Pancreas (tissue), 10 donors: ENCODE data around the gene GLYATL1B. TPM values are rescaled to one million over a fixed set of nuclear protein-coding genes. Genes with fewer than 3 reads are reported as not detected.
A peak's percentile ranks its signal among the peaks of the same experiment; 100 is the strongest.
"Not testable (repeated sequence)": the region's sequence is repeated elsewhere in the genome, so short reads cannot be mapped to it uniquely, and the experiment has no call there.

ENCODE experiments used
- ATAC-seq, 4 donors: fragments of 200-7000 bp; cut with Tn5 transposase; one replicate each; pipeline versions ENCODE4 v1.8.0 to v1.9.1; 2020; ENCODE audit warnings: mild to moderate bottlenecking in 4 of 4, moderate library complexity in 4 of 4
- DNase-seq, 6 donors: peaks; one replicate each; pipeline ENCODE4 v3.0.0-alpha.2; 2020
- FAIRE-seq: peaks from 2 replicates; lab custom pipeline; 2012; peaks lifted over from hg19 to GRCh38; lab: Jason Lieb, UNC
- H3K27ac ChIP-seq, 4 donors: fragments of 200-600 bp; sonication (generic); 1 replicate in 3 of 4; 2 replicates in 1 of 4; pipeline versions ENCODE4 v1.5.0 to v1.8.0; 2020
- H3K27me3 ChIP-seq, 4 donors: fragments of 200-600 bp; one replicate each; pipeline ENCODE4 v1.8.0; 2021
- H3K36me3 ChIP-seq, 3 donors: fragments of 200-600 bp; sonication (generic) in 1 of 3; one replicate each; pipeline versions ENCODE4 v1.5.0 to v1.8.0; 2020 to 2021
- H3K4me1 ChIP-seq, 3 donors: fragments of 200-600 bp; one replicate each; pipeline ENCODE4 v1.8.0; 2021
- H3K4me3 ChIP-seq, 4 donors: fragments of 200-600 bp; sonication (generic) in 2 of 4; one replicate each; pipeline versions ENCODE4 v1.5.0 to v1.8.0; 2020 to 2021
- H3K9me3 ChIP-seq, 4 donors: fragments of 200-600 bp; one replicate each; pipeline ENCODE4 v1.8.0; 2021
- WGBS, 2 donors: extraction: QIAGEN DNeasy Blood & Tissue Kit; methylation state at CpG; one replicate each; pipeline ENCODE4 v1.1.7; 2013; 5-methylcytosine and 5-hydroxymethylcytosine counted together
- intact Hi-C, 3 donors: fragments of 100-400 bp; cut with DNase I; formaldehyde crosslinking; loops; one replicate each; pipeline versions ENCODE4 v1.11.1 to v1.14.2; 2022
- polyA plus RNA-seq, 2 donors: library from polyadenylated mRNA; stranded (reverse); fragments of 200-250 nt; gene quantifications; one replicate each; pipeline ENCODE4 v1.2.3, GENCODE V29; 2013
- total RNA-seq, 6 donors: library from RNA; stranded (reverse); fragmentation: NEBNext Ultra II Directional in 4 of 6; extraction: Animal tissue kit (Norgen Biotek cat#: 25700) in 4 of 6; gene quantifications; one replicate each; pipeline versions ENCODE4 v1.2.1 to v1.2.4, GENCODE V29; 2021 to 2023
- TF ChIP-seq, protein P1 (sequence below), 4 donors: fragments of 200-600 bp; sonication (generic) in 3 of 4; IDR thresholded peaks; one replicate each; pipeline versions ENCODE4 v1.5.0 to v1.8.0; 2021; ENCODE audit warnings: antibody characterized with exemption in 4 of 4
- donor health status: healthy with polysubstance abuse.
- donor health status: DM: no; HTN: no; CAD: no; lungs with moderate emphysema.
- donor health status: DM: no; HTN: no; CAD: no.
- donor health status: control.
- donor health status: control.
- donor health status: Bipolar disorder and iron deficiency.
- donor health status: DM: yes; HTN: yes; CAD: no.
- donor health status: DM: no; HTN: no; CAD: no.
- donor health status: DM: no; HTN: no; CAD: no.
- donor health status: DM: yes; HTN: yes; CAD: no.

The GLYATL1B gene
- total and polyA plus RNA-seq, 8 donors: not detected

DNA sequence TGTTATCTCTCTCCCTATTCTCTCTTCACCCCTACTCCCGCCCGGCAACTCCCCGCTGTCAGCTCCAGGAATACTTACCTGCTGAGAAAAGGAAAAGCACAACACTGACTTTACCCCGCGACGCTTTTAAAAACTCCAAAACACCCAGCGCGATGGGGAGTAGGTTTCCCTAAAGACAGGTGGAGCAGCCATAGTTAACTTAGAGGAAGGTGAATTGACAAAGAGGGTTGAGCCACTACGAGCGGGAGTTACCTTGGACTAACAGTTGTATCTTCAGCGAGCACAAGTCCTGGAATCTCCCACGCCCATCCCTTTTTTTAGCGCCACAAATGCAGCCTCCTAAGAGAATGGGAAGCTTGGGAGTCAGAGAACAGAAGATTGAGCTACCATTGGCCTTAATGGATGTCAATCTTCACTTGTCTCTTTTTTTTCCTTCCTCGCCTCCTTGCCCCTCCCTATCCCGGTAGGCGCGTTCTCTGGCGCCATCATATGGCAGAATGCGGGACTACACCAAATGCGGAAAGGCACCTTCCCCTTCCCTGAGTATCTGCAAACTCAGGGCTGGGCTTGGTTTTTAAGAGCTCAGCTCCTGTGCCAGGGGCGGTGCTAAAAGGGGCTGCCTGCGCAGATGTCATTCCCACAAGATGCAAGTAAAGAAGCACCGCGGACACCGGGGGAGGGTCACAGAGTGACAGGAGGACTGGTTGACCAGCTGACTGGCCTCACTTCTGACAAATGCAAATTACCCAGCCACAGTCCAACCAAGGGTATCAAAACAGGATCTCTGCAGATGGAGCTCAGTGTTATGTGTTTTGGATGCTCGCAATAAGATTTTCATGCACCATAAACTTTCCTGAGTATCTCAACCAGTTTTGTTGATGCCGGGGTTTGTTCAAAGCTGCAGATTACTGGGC, 27.7 kb upstream of the GLYATL1B start:
- TF ChIP-seq, protein P1, sequence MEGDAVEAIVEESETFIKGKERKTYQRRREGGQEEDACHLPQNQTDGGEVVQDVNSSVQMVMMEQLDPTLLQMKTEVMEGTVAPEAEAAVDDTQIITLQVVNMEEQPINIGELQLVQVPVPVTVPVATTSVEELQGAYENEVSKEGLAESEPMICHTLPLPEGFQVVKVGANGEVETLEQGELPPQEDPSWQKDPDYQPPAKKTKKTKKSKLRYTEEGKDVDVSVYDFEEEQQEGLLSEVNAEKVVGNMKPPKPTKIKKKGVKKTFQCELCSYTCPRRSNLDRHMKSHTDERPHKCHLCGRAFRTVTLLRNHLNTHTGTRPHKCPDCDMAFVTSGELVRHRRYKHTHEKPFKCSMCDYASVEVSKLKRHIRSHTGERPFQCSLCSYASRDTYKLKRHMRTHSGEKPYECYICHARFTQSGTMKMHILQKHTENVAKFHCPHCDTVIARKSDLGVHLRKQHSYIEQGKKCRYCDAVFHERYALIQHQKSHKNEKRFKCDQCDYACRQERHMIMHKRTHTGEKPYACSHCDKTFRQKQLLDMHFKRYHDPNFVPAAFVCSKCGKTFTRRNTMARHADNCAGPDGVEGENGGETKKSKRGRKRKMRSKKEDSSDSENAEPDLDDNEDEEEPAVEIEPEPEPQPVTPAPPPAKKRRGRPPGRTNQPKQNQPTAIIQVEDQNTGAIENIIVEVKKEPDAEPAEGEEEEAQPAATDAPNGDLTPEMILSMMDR (IDR thresholded peaks at IDR 0.05): peak; percentile 72 to 88 (median 86)
- intact Hi-C loops, H3K9me3 ChIP-seq, H3K36me3 ChIP-seq, H3K4me1 ChIP-seq, H3K27me3 ChIP-seq, FAIRE-seq, H3K27ac ChIP-seq: not testable (repeated sequence)
- DNase-seq (peak; percentile 74 to 100 (median 88)), ATAC-seq (peak; percentile 94 to 100 (median 99))
- peak overlapping the region in 2 of 4 donors; percentile 25 to 41 for H3K4me3 ChIP-seq
- 8 to 9% methylated on average over 27 of the region's 27 CpGs for WGBS, 2 donors

DNA sequence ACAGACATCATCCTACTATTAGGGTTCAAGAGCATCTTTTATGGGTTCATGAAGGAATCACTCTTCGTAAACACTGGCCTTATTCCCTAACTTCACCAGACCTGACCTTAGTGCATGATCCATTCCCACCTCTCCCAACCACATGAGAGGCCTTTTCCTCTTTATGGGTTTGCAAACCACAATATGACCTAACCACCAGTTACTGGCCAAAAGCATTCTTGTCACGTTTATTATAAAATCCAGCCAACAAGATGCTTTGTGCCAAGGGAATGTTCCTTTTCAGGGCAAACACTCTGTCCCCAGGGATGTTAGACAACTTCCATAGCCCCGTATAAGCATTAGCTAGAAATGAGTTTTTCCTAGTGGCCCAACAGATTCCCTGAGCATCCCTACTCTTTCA, 26.0 kb upstream of the GLYATL1B start:
- not testable (repeated sequence) for DNase-seq, ATAC-seq, H3K27me3 ChIP-seq, H3K4me3 ChIP-seq, H3K4me1 ChIP-seq, FAIRE-seq, H3K36me3 ChIP-seq, H3K27ac ChIP-seq, H3K9me3 ChIP-seq
- 47 to 48% methylated on average over 3 of the region's 3 CpGs for WGBS, 2 donors
- intact Hi-C loops: loop anchor here in 1 of 3 donors (10.0 kb wide), 1 partner anchor 105 kb away; no protein-coding TSS in a partner anchor

DNA sequence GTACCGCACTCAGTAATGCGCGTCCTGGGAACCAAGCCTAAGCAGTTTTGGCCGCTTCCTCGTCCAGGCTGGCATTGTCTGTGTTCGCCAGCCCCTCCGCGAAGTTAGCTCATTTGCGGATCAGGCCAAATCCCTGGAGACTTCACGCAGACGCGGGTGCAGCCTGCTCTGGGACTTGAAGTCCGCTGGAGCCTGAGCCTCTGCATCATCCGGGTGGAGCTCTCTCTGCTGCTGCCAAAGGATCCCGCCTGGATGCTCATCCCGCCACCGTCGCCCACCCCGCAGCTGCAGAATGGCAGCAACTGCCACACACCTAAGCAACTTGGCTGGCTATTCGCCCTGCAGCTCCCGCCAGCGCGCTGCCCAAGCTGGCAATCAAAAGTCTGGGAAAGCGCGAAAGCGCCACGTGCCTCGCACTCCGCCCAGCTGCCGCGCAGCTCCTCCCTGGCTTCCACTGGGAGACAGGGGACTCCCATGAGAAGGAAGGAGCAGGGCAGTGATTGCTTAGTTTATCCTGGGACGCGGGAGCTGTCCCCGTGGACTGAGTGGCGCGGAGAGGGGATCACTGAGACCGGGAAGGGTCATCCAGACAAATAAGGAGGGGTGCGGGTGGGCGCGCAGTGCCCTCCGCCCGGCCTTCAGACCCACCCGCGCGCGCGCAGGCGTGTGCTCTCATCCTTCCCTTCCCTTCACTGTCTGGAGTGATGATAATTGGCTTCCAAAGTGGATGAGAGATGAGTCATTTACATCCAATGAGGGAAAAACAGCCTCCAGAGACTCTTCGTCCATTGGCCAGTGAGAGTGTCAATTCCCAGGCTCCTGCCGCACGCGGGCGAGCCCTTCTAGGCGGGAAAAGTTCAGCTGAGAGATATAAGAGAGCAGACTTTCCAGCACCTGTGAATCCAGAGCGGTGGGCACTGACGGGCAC, 23.2 kb upstream of the GLYATL1B start:
- Histone ChIP-seq H3K27ac (no peak overlapping the region), H3K9me3 (no peaks in the 10 kb centered on the region), H3K27me3 (peaks cover 0 to 13% (median 0%) of the 10 kb centered on the region in 4 donors), H3K4me3 (no peak overlapping the region), H3K36me3 (no peaks in the 10 kb centered on the region), H3K4me1 (no peaks in the 10 kb centered on the region)
- FAIRE-seq: no peak
- 27 to 36% methylated on average over 56 of the region's 56 CpGs for WGBS, 2 donors
- DNase-seq: peak in 2 of 6 donors; percentile 49 to 60
- intact Hi-C loops: loop anchor here in 1 of 3 donors (10.0 kb wide), 1 partner anchor 108 kb away; no protein-coding TSS in a partner anchor
- TF ChIP-seq, protein P1 (IDR thresholded peaks at IDR 0.05): no peak
- ATAC-seq: no peak

DNA sequence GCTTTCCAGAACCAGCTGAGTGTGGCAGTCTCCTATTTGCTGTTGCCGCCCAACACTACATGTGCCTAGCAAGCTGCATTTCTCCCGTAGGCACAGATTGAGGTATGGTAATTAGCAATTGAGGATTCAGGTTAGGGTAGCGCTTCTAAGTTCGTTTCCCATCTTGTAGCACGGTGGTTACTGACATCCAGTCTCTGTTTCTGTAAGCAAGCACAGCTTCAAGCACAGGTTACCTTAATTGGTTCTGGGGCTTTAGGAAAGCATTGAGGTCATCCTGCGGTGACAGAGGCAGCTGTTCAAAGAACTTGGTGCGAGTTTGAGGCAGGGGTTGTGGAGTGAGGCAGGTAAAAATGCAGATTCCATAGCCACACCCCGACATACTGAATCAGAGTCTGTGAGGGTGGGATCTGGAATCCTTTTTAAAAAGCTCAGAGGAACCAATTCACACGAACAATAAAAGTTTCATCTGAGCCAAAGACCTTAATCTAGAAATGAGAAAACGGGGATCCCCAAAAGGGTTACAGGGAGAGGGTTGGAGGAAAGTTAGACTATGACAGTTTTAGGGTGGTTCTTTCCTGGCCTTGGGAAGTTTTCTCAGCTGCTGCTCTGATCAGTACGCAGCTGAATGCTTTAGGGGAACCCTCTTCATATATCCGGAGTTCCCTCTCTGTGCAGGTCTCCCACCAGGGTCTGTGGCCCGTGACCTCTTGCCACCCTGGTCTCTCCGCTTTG, 21.9 kb upstream of the GLYATL1B start:
- intact Hi-C loops: loop anchor here in 1 of 3 donors (10.0 kb wide), 1 partner anchor 109 kb away; no protein-coding TSS in a partner anchor
- not testable (repeated sequence) for H3K36me3 ChIP-seq, H3K9me3 ChIP-seq, DNase-seq, H3K4me3 ChIP-seq, H3K27ac ChIP-seq, H3K4me1 ChIP-seq, FAIRE-seq, ATAC-seq
- WGBS, 2 donors: 55 to 62% methylated on average over 14 of the region's 14 CpGs
- H3K27me3 ChIP-seq: peaks cover 0 to 17% (median 0%) of the 10 kb centered on the region in 4 donors

DNA sequence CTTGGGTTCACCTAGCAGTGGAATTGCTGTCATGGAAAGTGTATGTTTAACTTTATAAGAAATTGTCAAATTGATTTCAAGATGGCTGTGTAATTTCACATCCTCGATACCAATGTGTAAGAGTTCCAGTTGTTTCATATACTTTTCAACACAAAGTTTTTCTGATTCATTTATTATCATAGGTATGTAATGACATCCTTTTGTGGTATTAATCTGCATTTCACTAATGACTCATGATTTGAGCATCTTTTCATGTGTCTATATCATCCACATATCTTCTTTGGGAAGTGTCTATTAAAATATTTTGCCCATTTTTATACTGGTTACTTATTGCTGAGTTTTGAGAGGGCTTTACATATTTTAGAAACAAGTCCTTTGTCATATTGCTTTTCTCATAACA, 17.0 kb upstream of the GLYATL1B start:
- Histone ChIP-seq H3K4me3 (no peak overlapping the region), H3K9me3 (no peaks in the 10 kb centered on the region), H3K36me3 (no peaks in the 10 kb centered on the region), H3K4me1 (no peaks in the 10 kb centered on the region), H3K27me3 (peaks cover 0 to 25% (median 0%) of the 10 kb centered on the region in 4 donors), H3K27ac (no peak overlapping the region)
- FAIRE-seq (no peak), DNase-seq (no peak), ATAC-seq (no peak)
- TF ChIP-seq, protein P1 (IDR thresholded peaks at IDR 0.05): no peak
- 36 to 71% methylated on average over 1 of the region's 1 CpG for WGBS, 2 donors
- intact Hi-C loops: loop anchor here in 1 of 3 donors (10.0 kb wide), 1 partner anchor 114 kb away; no protein-coding TSS in a partner anchor
